Lower leg skin (tissue), 4 donors: Measurements from ENCODE around the gene MGST1. TPM values are rescaled to one million over a fixed set of nuclear protein-coding genes. Genes with fewer than 3 reads are reported as not detected.
"Not testable (repeated sequence)": the region's sequence is repeated elsewhere in the genome, so short reads cannot be mapped to it uniquely, and the experiment has no call there.

Experiments used
- DNase-seq, 2 donors: peaks; one replicate each; pipeline ENCODE4 v3.0.0-alpha.2; 2019; ENCODE audit warnings: low spot score in 2 of 2
- H3K4me3 ChIP-seq: fragments of 200-600 bp; sonication (generic); 2 replicates; pipeline ENCODE4 v1.5.1; 2017; ENCODE audit warnings: mild to moderate bottlenecking, low read depth; ENCODE audit not compliant: poor library complexity, severe bottlenecking
- POLR2A ChIP-seq, 2 donors: fragments of 450-650 bp; IDR thresholded peaks; one replicate each; pipeline ENCODE4 v1.6.1; 2016 to 2017; ENCODE audit warnings: antibody characterized with exemption in 2 of 2, mild to moderate bottlenecking in 1 of 2, moderate library complexity in 1 of 2
- WGBS, 2 donors: methylation state at CpG; one replicate each; pipeline ENCODE4 v1.1.5; 2018; 5-methylcytosine and 5-hydroxymethylcytosine counted together
- intact Hi-C: fragments of 100-400 bp; cut with DNase I; formaldehyde crosslinking; loops from one replicate; pipeline ENCODE4 v1.15.0; 2023; ENCODE audit warnings: low total_unique reads
- total RNA-seq, 4 donors: library from RNA; depleted of rRNA; stranded (reverse); fragments of >200 nt; gene quantifications; one replicate each; pipeline ENCODE4 v1.1.0, GENCODE V29; 2016
- TF ChIP-seq, protein P1 (sequence below), 3 donors: fragments of 450-650 bp; IDR thresholded peaks; one replicate each; pipeline ENCODE4 v1.5.1; 2016; ENCODE audit warnings: antibody characterized with exemption in 3 of 3, mild to moderate bottlenecking in 3 of 3, moderate library complexity in 2 of 3

MGST1 gene
- total RNA-seq, 4 donors from 2014 or later, result 47.9 to 95.1 (median 59.3) TPM

DNA sequence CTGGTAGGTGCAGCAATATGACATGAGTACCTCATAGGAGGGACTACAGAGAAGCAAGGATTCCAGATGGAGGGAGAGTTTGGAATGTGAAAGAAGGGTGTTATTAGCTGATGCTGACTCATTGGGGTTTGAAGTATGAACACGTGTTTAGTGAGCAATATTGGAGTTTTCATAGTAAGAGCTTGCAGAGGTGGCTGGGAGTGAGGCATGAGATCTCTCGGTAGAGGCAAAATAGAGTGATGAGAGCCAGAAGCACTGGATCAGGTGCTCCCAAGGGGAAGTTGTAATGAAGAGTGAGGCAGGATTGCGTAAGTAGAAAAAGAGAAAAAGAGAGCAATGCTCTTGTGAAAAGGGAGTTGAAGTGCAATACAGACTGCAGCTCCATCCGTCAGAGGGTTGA lies 42.1 kb downstream of the MGST1 start:
- WGBS, 2 donors, result 54 to 69% methylated on average over 4 of the region's 4 CpGs
- no peak for DNase-seq
- no peak overlapping the region for H3K4me3 ChIP-seq
- intact Hi-C loops, result no loop called here
- TF ChIP-seq, protein P1, sequence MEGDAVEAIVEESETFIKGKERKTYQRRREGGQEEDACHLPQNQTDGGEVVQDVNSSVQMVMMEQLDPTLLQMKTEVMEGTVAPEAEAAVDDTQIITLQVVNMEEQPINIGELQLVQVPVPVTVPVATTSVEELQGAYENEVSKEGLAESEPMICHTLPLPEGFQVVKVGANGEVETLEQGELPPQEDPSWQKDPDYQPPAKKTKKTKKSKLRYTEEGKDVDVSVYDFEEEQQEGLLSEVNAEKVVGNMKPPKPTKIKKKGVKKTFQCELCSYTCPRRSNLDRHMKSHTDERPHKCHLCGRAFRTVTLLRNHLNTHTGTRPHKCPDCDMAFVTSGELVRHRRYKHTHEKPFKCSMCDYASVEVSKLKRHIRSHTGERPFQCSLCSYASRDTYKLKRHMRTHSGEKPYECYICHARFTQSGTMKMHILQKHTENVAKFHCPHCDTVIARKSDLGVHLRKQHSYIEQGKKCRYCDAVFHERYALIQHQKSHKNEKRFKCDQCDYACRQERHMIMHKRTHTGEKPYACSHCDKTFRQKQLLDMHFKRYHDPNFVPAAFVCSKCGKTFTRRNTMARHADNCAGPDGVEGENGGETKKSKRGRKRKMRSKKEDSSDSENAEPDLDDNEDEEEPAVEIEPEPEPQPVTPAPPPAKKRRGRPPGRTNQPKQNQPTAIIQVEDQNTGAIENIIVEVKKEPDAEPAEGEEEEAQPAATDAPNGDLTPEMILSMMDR (IDR thresholded peaks at IDR 0.05), result no peak
- no peak for TF ChIP-seq POLR2A (IDR thresholded peaks at IDR 0.05)

DNA sequence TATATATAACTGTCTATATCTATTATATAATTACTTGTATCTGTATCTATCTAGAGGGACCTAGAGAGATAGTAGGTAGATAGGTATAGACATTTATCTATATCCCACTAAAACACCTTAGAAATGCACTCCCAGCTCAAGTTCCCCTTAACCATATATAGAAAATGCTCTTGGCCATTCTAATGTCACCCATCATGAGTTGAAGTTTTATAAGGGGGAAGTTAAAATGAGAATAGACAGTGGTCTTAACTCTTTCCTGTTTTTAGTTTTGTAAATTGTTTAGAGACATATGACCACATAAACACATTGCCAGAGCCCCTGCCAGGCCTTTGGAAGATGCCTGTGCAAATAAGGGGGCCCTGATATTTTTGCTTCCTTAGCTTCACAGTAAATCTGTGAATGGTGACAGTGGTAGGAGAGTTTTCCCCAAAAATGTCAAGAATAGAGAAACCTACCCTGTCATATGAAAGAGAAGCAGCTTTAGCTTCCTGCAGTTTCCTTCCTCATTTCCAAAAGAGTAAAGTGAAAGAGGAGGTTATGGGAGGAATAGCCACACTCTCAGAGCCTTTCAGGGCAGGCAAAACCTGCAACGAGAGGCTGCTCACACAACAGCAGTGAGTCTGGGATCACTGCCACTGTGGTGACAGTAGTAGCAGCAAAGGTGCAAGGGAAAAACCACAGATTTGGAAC lies 45.5 kb downstream of the MGST1 start:
- 63 to 67% methylated on average over 1 of the region's 1 CpG for WGBS, 2 donors
- intact Hi-C loops, result no loop called here
- no peak overlapping the region for H3K4me3 ChIP-seq
- TF ChIP-seq POLR2A (IDR thresholded peaks at IDR 0.05), result no peak
- TF ChIP-seq, protein P1 (IDR thresholded peaks at IDR 0.05), result no peak
- no peak for DNase-seq

DNA sequence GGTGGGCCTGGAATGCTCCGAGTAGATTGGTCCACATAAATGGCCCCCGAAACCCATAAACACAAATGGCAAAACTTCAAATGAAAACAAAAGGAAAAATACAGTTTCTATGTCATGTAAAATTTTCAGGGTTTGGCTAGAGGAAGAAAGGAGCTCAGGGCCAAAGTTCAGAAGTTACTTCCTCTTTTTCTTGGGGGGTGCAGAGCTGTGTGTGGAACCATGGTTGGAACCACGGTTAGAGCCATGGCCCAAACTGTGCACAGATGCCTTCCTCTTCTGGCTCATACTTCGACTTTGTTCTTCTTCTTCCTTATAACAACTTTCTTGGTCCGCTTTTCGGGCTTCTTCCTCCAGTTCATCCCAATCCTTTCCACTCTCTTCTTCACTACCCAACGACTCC lies 51.7 kb downstream of the MGST1 start:
- TF ChIP-seq POLR2A (IDR thresholded peaks at IDR 0.05), result no peak
- TF ChIP-seq, protein P1 (IDR thresholded peaks at IDR 0.05), result no peak

DNA sequence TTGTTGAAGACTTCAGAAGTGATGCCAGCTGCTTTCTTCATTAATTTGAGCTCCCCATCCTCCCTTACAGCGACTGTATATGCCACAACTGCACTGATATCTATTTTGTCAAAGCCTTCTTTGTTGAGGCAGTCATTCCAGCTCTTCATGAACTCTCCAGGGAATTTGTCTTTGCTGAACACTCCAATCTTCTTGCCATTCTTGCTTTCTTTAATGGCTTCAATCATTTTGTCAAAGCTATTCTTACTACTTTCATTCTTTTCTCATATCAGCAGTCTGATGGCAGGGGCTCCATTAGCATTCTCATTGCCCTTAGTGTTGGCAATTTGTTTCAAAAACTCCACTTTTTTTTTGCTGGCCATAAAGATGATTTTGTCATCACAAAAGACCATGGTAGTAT lies 54.4 kb downstream of the MGST1 start:
- H3K4me3 ChIP-seq, intact Hi-C loops, DNase-seq: not testable (repeated sequence)
- WGBS, 2 donors, result 52 to 58% methylated on average over 1 of the region's 1 CpG

More for the DNA sequence above, 51.7 kb downstream of the MGST1 start:
- no peak overlapping the region for H3K4me3 ChIP-seq
- no peak for DNase-seq
- intact Hi-C loops, result no loop called here
- 83 to 93% methylated on average over 7 of the region's 7 CpGs for WGBS, 2 donors

DNA sequence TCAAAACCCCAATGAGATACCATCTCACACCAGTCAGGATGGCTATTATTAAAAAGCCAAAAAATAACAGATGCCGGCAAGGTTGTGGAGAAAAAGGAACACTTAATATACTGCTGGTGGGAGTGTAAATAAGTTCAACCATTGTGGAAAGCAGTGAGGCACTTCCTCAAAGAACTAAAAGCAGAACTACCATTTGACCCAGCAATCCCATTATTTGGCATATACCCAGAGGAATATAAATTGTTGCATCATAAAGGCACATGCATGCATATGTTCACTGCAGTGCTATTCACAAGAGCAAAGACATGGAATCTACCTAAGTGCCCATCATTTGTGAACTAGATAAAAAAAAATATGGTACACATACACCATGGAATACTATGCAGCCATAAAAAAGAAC lies 59.9 kb downstream of the MGST1 start:
- WGBS, 2 donors, result 88 to 92% methylated on average over 1 of the region's 1 CpG
- no peak for TF ChIP-seq POLR2A (IDR thresholded peaks at IDR 0.05)
- TF ChIP-seq, protein P1 (IDR thresholded peaks at IDR 0.05), result no peak

More for the DNA sequence above, 59.9 kb downstream of the MGST1 start:
- intact Hi-C loops, result no loop called here
- no peak for DNase-seq
- H3K4me3 ChIP-seq, result no peak overlapping the region

Other genes starting within 250 kb of the MGST1 start
- gene SLC15A5, start 70.0 kb upstream of the MGST1 start, total RNA-seq, result not detected